ENCODE results near the gene MYDGF. TPM values are rescaled to one million over a fixed set of nuclear protein-coding genes. Genes with fewer than 3 reads are reported as not detected.
"Not testable (repeated sequence)": the region's sequence is repeated elsewhere in the genome, so short reads cannot be mapped to it uniquely, and the experiment has no call there.

Gene MYDGF
- total and polyA plus RNA-seq, 8 donors, result 70.0 to 156 (median 82.7) TPM

- no peak overlapping the region for H3K27ac ChIP-seq
- TF ChIP-seq, protein P1, sequence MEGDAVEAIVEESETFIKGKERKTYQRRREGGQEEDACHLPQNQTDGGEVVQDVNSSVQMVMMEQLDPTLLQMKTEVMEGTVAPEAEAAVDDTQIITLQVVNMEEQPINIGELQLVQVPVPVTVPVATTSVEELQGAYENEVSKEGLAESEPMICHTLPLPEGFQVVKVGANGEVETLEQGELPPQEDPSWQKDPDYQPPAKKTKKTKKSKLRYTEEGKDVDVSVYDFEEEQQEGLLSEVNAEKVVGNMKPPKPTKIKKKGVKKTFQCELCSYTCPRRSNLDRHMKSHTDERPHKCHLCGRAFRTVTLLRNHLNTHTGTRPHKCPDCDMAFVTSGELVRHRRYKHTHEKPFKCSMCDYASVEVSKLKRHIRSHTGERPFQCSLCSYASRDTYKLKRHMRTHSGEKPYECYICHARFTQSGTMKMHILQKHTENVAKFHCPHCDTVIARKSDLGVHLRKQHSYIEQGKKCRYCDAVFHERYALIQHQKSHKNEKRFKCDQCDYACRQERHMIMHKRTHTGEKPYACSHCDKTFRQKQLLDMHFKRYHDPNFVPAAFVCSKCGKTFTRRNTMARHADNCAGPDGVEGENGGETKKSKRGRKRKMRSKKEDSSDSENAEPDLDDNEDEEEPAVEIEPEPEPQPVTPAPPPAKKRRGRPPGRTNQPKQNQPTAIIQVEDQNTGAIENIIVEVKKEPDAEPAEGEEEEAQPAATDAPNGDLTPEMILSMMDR (IDR thresholded peaks at IDR 0.05), result no peak
- DNase-seq (no peak), ATAC-seq (no peak)
- H3K36me3 ChIP-seq, result peaks cover 0 to 100% of the 10 kb centered on the region in 2 donors
- H3K4me1 ChIP-seq, result no peaks in the 10 kb centered on the region
- no peaks in the 10 kb centered on the region for H3K27me3 ChIP-seq
- no peak overlapping the region for H3K4me3 ChIP-seq
- H3K9me3 ChIP-seq, result no peaks in the 10 kb centered on the region
- intact Hi-C loops (cut with DNase I), result no loop called here
Observed at GRCh38 chr19:4684312-4685095, 14.4 kb upstream of the MYDGF start.

DNA sequence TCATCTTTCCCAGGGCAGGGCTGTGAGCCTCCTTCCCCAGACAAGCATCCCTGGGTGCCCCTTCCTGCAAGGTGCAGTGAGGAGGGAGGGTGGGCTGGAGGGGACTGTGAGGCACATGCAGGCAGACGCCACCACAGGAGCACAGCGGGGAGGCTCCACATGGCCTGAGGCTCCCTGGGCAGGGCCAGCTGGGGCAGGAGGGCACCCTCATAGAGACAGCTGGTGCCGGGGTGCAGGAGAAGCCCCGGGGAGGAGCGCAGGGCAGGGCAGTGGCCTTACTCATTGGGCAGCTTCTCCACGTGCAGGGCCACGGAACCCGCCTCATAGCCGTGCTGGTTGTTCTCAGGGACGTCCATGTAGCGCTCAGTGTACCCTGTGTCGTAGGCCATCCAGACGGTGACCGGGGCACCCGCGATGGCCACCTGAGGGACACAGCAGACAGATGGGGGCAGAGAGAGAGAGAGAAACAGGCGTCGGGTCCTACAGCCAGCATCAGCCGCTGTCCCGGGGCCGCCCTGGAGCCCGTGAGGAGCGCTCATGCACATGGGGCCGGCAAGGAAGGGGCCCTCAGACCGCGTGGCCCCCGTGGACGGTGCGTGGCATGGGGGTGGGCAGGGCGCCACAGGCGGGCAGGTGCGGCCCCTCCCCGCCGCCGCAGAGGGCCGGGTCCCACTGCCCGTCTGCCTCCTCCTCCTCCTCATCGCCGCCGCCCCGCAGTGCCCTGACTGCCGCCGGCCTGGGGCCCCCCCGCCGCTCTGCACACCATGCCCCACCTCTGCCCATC, 12.5 kb upstream of the MYDGF start:
- no peak overlapping the region for H3K4me3 ChIP-seq
- TF ChIP-seq, protein P1 (IDR thresholded peaks at IDR 0.05), result no peak
- H3K4me1 ChIP-seq, result no peaks in the 10 kb centered on the region
- DNase-seq (no peak), ATAC-seq (no peak)
- H3K36me3 ChIP-seq, result peaks cover 0 to 97% of the 10 kb centered on the region in 2 donors
- H3K27me3 ChIP-seq, result no peaks in the 10 kb centered on the region
- intact Hi-C loops (cut with DNase I), result no loop called here
- no peak overlapping the region for H3K27ac ChIP-seq
- no peaks in the 10 kb centered on the region for H3K9me3 ChIP-seq

- H3K4me3 ChIP-seq; H3K27ac ChIP-seq; H3K9me3 ChIP-seq; H3K4me1 ChIP-seq; H3K27me3 ChIP-seq; DNase-seq; intact Hi-C loops (cut with DNase I); ATAC-seq: not testable (repeated sequence)
- peaks cover 0 to 97% of the 10 kb centered on the region in 2 donors for H3K36me3 ChIP-seq
Observed at GRCh38 chr19:4680021-4680420, 9.9 kb upstream of the MYDGF start.

GRCh38 chr19:4678881-4679790, 9.0 kb upstream of the MYDGF start:
- DNase-seq, result no peak
- ATAC-seq, result no peak
- H3K27ac ChIP-seq, result no peak overlapping the region
- H3K36me3 ChIP-seq, result peaks cover 0 to 93% of the 10 kb centered on the region in 2 donors
- no peak overlapping the region for H3K4me3 ChIP-seq
- intact Hi-C loops (cut with DNase I), result no loop called here
- TF ChIP-seq, protein P1 (IDR thresholded peaks at IDR 0.05), result no peak
- no peaks in the 10 kb centered on the region for H3K4me1 ChIP-seq
- H3K27me3 ChIP-seq, result no peaks in the 10 kb centered on the region
- H3K9me3 ChIP-seq, result no peaks in the 10 kb centered on the region

- no peak overlapping the region for H3K4me3 ChIP-seq
- H3K27me3 ChIP-seq, result no peaks in the 10 kb centered on the region
- no peaks in the 10 kb centered on the region for H3K4me1 ChIP-seq
- ATAC-seq, result peak; percentile 61
- no peaks in the 10 kb centered on the region for H3K9me3 ChIP-seq
- intact Hi-C loops (cut with DNase I), result no loop called here
- peak overlapping the region in 1 of 2 donors; percentile 37 for H3K27ac ChIP-seq
- no peak for DNase-seq
- peaks cover 0 to 73% of the 10 kb centered on the region in 2 donors for H3K36me3 ChIP-seq
- TF ChIP-seq, protein P1 (IDR thresholded peaks at IDR 0.05), result peak in 1 of 2 donors; percentile 33
Observed at GRCh38 chr19:4676955-4677731, 7.0 kb upstream of the MYDGF start.

All from left lung (tissue), 10 donors.